Mucosa of descending colon (tissue), 3 donors: Measurements from ENCODE around the gene DCLK1. TPM values are rescaled to one million over a fixed set of nuclear protein-coding genes. Genes with fewer than 3 reads are reported as not detected.

Experiments used
- ATAC-seq: fragments of 200-7000 bp; cut with Tn5 transposase; one replicate; pipeline ENCODE4 v1.9.1; 2020; ENCODE audit warnings: mild to moderate bottlenecking, moderate library complexity
- DNase-seq, 3 donors: peaks; one replicate each; pipeline ENCODE4 v3.0.0-alpha.2; 2020
- H3K36me3 ChIP-seq: fragments of 200-600 bp; one replicate; pipeline ENCODE4 v1.8.0; 2021; ENCODE audit warnings: low read depth, mild to moderate bottlenecking
- H3K4me1 ChIP-seq: fragments of 200-600 bp; one replicate; pipeline ENCODE4 v1.8.0; 2021; ENCODE audit warnings: low read depth, mild to moderate bottlenecking
- H3K4me3 ChIP-seq: fragments of 200-600 bp; one replicate; pipeline ENCODE4 v1.8.0; 2021; ENCODE audit warnings: mild to moderate bottlenecking
- H3K9me3 ChIP-seq: fragments of 200-600 bp; one replicate; pipeline ENCODE4 v1.8.0; 2021; ENCODE audit warnings: mild to moderate bottlenecking
- intact Hi-C, 2 donors: fragments of 100-400 bp; cut with DNase I in 1 of 2; cut with micrococcal nuclease in 1 of 2; formaldehyde crosslinking; loops; one replicate each; pipeline versions ENCODE4 v1.11.0 to v1.11.1; 2022; cut with DNase I, micrococcal nuclease
- total RNA-seq, 3 donors: library from RNA; stranded (reverse); fragmentation: NEBNext Ultra II Directional in 2 of 3; extraction: Animal tissue kit (Norgen Biotek cat#: 25700) in 2 of 3; gene quantifications; one replicate each; pipeline versions ENCODE4 v1.2.1 to v1.2.4, GENCODE V29; 2021 to 2023
- TF ChIP-seq, protein P1 (sequence below): fragments of 200-600 bp; IDR thresholded peaks from one replicate; pipeline ENCODE4 v1.8.0; 2022; ENCODE audit warnings: antibody characterized with exemption, mild to moderate bottlenecking
- donor health status: DM: no; HTN: no; CAD: no; lungs with moderate emphysema.
- donor health status: DM: no; HTN: no; CAD: no.
- donor health status: DM: no; HTN: yes; CAD: no.

The DCLK1 gene
- total RNA-seq, 3 donors from 2014 or later, result 2.6 to 17.9 (median 12.7) TPM

DNA sequence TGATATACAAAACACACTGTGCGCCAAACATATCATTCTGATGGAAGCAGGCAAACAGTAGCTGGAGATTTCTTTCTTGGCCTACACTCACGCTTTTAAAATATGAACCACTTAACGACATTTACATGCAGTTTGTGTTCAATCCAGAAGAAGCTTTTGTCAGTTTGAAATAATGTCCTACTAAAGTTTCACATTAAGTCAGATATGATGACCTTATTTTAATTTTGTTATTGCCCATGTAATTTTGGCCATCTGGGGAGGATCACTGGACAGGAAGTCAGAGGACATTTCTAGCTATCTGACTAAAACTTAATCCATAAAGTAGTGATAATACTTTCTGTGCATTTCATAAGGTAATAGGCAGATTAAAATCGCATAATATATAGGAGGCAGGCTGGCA is 98.1 kb downstream of the DCLK1 start:
- intact Hi-C loops, result no loop called here
- Histone ChIP-seq H3K4me3 (no peak overlapping the region), H3K4me1 (no peaks in the 10 kb centered on the region), H3K9me3 (peaks cover 3% of the 10 kb centered on the region), H3K36me3 (no peaks in the 10 kb centered on the region)
- TF ChIP-seq, protein P1, sequence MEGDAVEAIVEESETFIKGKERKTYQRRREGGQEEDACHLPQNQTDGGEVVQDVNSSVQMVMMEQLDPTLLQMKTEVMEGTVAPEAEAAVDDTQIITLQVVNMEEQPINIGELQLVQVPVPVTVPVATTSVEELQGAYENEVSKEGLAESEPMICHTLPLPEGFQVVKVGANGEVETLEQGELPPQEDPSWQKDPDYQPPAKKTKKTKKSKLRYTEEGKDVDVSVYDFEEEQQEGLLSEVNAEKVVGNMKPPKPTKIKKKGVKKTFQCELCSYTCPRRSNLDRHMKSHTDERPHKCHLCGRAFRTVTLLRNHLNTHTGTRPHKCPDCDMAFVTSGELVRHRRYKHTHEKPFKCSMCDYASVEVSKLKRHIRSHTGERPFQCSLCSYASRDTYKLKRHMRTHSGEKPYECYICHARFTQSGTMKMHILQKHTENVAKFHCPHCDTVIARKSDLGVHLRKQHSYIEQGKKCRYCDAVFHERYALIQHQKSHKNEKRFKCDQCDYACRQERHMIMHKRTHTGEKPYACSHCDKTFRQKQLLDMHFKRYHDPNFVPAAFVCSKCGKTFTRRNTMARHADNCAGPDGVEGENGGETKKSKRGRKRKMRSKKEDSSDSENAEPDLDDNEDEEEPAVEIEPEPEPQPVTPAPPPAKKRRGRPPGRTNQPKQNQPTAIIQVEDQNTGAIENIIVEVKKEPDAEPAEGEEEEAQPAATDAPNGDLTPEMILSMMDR, result no peak
- DNase-seq (no peak), ATAC-seq (no peak)

DNA sequence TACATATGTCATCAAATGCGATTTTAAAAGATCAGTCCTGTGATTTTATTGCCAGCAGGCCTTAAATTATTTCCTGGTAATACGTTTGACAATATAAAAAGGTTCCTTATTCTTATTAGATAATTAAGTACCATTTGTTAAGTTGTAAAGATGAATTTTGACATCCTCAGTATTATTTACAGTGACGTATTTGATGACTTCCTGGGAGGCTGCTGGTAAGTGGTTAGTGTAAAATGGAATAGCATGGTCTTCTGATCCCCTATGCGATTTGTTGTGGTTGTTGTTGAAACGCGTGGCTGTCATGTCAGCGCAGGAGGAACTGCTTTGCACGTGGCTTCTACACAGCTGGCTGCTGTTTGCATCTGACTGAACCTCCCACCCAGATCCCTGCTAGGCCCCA is 99.7 kb downstream of the DCLK1 start:
- TF ChIP-seq, protein P1, result no peak
- intact Hi-C loops, result no loop called here
- no peak for ATAC-seq
- Histone ChIP-seq H3K9me3 (peaks cover 3% of the 10 kb centered on the region), H3K36me3 (no peaks in the 10 kb centered on the region), H3K4me1 (no peaks in the 10 kb centered on the region), H3K4me3 (no peak overlapping the region)
- no peak for DNase-seq

DNA sequence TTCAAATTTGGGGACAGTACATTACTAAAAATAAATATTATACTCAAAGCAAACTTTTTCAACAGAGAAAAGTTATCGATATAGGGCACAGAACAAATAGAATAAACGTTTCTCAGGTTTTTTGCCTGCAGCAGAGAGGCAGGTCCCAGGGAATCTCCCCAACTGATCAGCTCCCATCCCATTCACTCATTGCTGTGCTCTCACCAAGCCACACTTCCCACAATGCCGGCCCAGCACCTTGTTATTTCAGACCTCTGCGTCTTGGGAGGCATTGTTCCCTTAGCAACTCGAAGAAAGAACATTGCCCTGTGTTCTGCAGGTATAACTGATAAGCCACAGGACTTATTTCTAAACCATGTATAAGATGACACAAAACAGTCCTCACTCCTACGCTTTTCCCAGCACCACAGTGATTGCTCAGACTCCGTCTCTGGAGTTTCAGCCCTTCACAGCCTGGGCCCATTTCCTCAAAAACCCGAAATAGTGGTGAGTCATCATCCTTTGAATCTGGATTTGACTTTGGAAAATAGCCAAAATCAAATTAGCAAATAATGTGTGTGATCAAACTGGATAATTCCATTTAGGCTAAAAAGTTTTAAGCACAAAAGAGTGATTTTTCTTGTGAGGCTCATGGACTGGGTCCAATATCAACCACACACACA is 100.4 kb downstream of the DCLK1 start:
- no peak for ATAC-seq

DNA sequence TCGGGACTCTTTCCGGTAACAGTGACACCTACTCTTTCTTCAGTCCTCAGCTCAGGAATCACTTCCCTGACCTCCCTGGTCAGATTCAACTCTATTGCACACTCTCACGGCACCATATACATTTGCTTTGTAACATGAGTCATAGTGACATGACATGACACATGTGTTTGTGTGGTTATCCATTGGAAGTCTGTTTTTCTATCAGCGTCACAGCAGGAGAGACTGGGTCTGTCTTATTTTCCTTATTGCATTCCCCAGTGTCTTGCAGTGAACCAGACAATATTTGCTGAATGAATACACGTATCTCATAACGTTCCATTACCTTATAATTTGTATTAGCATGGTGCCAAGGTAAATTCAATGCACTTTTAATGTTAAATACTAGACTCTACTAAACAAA is 102.0 kb downstream of the DCLK1 start:
- peaks cover 3% of the 10 kb centered on the region for H3K9me3 ChIP-seq
- ATAC-seq (no peak), DNase-seq (no peak)
- no peak overlapping the region for H3K4me3 ChIP-seq
- no peaks in the 10 kb centered on the region for H3K36me3 ChIP-seq
- TF ChIP-seq, protein P1, result no peak
- no peaks in the 10 kb centered on the region for H3K4me1 ChIP-seq
- intact Hi-C loops, result no loop called here

More for the DNA sequence above, 100.4 kb downstream of the DCLK1 start:
- DNase-seq, result no peak
- Histone ChIP-seq H3K4me1 (no peaks in the 10 kb centered on the region), H3K36me3 (no peaks in the 10 kb centered on the region), H3K9me3 (peaks cover 3% of the 10 kb centered on the region), H3K4me3 (no peak overlapping the region)
- TF ChIP-seq, protein P1, result no peak
- intact Hi-C loops, result no loop called here

DNA sequence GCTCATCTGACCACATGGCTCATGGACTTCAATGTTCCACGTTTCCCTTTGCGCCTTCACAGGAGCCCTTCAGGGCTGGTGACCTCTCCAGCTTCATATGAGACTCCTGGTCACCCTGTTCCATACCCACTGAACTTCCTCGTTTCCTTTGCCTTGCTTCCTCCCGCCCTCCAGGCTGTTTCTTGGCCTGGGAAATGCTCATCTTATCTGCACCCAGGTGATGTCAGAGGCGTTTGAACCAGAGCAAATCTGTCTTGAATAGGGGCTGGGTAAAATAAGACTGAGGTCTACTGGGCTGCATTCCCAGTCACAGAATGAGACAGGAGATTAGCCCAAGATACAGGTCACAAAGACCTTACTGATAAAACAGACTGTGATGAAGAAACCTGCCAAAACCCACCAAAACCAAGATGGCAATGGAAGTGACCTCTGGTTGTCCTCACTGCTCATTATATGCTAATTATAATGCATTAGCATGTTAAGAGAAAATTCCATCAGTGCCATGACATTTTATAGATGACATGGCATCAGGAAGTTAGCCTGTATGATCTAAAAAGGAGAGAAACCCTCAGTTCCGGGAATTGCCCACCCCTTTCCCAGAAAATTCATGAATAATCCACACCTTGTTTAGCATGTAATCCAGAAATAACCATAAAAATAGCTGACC is 102.7 kb downstream of the DCLK1 start:
- DNase-seq (no peak), ATAC-seq (no peak)
- TF ChIP-seq, protein P1, result no peak
- H3K4me1 ChIP-seq, result no peaks in the 10 kb centered on the region
- peaks cover 3% of the 10 kb centered on the region for H3K9me3 ChIP-seq
- H3K36me3 ChIP-seq, result no peaks in the 10 kb centered on the region
- no peak overlapping the region for H3K4me3 ChIP-seq
- intact Hi-C loops, result no loop called here
